Measurements from ENCODE around the gene NCAPH2.

NCAPH2 gene

GRCh38 chr22:50463188-50463900, 44.7 kb upstream of the NCAPH2 start:
- TF ChIP-seq, protein P1, sequence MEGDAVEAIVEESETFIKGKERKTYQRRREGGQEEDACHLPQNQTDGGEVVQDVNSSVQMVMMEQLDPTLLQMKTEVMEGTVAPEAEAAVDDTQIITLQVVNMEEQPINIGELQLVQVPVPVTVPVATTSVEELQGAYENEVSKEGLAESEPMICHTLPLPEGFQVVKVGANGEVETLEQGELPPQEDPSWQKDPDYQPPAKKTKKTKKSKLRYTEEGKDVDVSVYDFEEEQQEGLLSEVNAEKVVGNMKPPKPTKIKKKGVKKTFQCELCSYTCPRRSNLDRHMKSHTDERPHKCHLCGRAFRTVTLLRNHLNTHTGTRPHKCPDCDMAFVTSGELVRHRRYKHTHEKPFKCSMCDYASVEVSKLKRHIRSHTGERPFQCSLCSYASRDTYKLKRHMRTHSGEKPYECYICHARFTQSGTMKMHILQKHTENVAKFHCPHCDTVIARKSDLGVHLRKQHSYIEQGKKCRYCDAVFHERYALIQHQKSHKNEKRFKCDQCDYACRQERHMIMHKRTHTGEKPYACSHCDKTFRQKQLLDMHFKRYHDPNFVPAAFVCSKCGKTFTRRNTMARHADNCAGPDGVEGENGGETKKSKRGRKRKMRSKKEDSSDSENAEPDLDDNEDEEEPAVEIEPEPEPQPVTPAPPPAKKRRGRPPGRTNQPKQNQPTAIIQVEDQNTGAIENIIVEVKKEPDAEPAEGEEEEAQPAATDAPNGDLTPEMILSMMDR (IDR thresholded peaks at IDR 0.05; ENCODE audit: low read depth, low read length): no peak
- H3K4me3 ChIP-seq (ENCODE audit: low read depth, low read length): no peak overlapping the region

GRCh38 chr22:50464451-50464850, 43.6 kb upstream of the NCAPH2 start:
- TF ChIP-seq, protein P1 (IDR thresholded peaks at IDR 0.05; ENCODE audit: low read depth, low read length): no peak
- no peak overlapping the region for H3K4me3 ChIP-seq (ENCODE audit: low read depth, low read length)

DNA sequence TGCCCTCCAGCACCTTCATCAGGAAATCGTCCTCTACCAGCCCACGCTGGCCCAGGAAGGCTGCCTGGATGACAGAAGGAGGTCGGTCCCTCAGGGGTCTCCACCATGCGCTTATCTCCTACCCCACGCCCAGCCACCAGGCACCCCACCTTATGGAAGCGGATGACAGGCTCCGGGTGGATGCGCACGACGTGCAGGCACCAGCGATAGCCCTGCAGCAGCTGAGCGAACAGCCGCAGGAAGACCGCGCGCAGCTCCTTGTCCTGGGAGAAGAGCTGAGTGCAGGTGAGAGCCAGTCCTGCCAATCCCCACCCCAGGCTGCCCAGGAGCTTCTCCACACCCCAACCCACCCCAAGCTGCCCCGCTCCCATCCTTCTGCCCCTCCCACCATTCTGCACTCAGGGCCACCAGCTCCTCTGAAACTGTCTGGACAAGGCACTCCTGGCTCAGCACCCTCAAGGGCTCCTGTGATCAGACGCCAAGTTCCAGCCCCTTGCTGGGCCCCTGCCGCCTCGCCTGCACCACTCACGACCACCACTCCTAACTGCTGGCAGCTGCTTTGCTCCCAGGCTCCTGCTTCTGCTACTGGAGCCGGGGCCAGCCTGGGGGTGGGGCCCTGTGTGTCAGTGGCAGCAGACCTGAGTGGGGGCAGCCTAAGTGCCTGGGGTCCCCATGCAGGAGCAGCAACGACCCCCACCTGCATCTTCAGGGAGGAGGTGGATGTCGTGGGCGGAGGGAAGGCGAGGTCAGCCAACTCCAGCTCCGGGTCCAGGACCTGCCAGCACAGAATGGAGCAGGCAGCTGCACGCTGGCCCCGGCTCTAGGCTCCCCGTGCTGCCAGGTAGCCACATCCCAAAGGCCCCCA, 42.7 kb upstream of the NCAPH2 start:
- TF ChIP-seq, protein P1 (IDR thresholded peaks at IDR 0.05; ENCODE audit: low read depth, low read length): no peak
- H3K4me3 ChIP-seq (ENCODE audit: low read depth, low read length): no peak overlapping the region

DNA sequence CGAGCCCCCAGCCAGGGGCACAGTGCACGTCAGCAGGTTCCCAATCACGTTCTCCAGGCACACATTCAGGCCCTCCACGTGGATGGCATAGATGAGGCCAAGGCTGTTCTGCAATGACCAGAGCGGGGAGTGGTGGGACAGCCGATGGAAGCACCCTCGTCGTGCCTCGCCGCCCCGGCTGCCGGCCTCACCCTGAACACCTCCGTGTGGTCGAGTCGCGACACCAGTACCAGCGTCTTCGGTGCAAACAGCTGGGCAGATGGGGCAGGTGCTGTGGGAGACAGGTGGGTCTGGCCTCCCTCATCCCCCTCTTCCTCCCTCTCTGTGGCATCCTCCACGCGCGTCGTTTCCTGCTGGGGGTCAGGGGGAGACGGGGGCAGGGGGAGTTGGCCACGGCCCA, 40.7 kb upstream of the NCAPH2 start:
- TF ChIP-seq, protein P1 (IDR thresholded peaks at IDR 0.05; ENCODE audit: low read depth, low read length): no peak
- no peak overlapping the region for H3K4me3 ChIP-seq (ENCODE audit: low read depth, low read length)

DNA sequence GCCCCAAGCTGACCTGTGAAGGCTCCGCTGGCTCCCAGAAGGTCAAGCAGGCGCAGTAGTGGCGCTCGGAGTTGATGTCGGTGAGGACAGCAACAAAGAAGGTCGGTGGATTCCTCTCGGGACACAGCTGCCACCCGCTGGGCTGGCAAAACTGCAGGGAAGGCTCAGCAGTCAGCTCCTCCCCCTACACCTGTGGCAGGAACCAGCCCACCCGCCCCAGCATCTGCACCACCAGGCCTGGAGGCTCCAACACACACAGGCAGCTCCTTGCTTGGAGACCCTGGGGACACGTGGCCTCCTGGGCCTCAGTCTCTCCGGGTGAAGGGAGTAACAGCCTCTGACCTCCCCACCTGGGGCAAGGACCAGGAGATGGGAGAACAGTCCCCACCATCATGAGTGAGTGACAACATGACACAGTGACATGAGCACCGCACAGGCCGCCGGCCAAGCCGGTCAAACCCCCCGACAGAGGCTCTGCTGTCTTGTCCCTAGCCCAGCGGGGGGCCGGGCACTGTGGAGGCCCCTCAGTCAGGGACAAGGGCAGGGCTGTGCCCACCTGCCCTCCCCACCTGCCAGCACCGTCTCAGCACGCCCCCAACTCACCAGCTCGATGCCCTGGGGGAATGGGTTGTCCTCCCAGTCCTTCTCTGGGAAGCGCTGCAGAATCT, 40.1 kb upstream of the NCAPH2 start:
- H3K4me3 ChIP-seq (ENCODE audit: low read depth, low read length): no peak overlapping the region

DNA sequence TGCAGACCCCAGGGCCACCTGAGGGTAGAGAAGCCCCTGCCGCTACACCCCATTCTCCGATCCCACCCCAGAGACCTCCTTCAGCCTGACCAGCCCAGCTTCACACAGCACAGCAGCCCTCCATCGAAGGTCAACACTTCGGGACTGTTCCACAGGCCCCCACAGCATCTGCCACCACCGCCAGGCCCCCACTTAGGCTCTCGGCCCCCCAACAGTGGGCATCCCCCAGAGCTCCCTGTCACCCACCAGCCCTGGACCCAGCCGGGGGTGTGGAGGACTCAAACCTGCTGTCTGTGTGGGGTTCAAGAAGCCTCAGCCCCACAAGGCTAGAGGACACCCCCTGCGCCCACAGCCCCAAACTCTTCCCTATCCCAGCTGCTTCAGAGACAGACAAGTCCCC, 39.4 kb upstream of the NCAPH2 start:
- H3K4me3 ChIP-seq (ENCODE audit: low read depth, low read length): no peak overlapping the region

More for the DNA sequence above, 40.1 kb upstream of the NCAPH2 start:
- TF ChIP-seq, protein P1 (IDR thresholded peaks at IDR 0.05; ENCODE audit: low read depth, low read length): no peak

More for the DNA sequence above, 39.4 kb upstream of the NCAPH2 start:
- TF ChIP-seq, protein P1 (IDR thresholded peaks at IDR 0.05; ENCODE audit: low read depth, low read length): no peak
